Midbrain (tissue), 1 donor: ENCODE measurements around the gene DOCK10.
A peak's percentile ranks its signal among the peaks of the same experiment; 100 is the strongest.

ENCODE experiments used
- DNase-seq: peaks from one replicate; lab custom pipeline; 2025; lab: John Stamatoyannopoulos, UW

Gene DOCK10

DNA sequence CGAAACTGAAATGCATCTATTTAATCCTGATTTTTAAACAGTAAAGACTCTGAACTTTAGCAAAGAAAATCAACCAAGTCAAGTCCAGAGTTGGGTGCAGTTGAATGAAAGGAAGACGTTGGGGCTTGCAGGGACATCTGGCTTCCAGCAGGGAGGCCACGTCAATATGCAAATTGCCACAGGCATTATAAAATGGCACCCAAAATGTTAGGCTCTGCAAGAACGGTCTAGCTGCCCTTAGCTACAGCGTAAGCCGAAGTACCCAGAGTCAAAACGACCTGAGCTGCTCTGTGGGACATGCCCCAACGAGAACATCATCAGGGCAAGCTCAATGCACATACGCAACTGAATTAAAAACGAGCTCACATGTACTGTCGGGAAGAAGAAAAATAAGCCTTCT, 30.7 kb downstream of the DOCK10 start:
- no peak for DNase-seq

DNA sequence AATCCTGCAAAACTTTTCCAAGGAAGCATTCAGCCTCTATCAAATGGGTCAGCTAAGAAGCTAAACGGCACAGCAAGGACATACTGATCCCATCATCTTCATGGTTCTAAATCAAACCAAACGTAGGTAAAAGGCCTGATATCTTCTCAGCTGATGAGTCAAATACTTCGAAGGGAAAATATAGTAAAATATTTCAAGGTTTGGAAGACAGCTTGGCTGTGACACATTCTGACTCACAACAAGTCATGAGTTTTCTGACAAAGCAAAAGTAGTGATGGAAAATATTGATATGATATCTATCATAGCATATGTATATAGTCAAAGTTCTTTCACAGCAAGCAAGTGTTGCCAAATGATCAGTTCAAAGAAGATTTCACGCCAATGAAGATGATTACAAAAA, 31.5 kb downstream of the DOCK10 start:
- DNase-seq: no peak

DNA sequence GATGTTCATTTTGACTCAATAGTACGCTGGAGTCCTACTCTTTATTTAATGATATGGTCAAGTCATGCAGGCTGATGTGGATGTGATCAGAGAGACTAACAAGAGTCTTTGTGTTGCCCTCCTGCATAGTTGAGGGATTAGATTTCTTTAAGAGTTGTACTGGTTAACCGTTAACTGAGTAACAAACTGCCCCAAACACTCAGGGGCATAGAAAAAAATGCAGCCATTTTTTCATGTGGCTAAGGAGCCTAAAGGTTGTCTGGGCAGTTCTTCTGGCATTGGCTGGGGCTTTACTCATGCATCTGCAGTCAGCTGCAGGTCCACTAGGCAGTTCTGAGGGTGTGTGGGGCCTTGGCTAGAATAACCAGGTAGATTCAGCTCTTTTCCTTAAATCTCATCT, 32.5 kb downstream of the DOCK10 start:
- DNase-seq: no peak

DNA sequence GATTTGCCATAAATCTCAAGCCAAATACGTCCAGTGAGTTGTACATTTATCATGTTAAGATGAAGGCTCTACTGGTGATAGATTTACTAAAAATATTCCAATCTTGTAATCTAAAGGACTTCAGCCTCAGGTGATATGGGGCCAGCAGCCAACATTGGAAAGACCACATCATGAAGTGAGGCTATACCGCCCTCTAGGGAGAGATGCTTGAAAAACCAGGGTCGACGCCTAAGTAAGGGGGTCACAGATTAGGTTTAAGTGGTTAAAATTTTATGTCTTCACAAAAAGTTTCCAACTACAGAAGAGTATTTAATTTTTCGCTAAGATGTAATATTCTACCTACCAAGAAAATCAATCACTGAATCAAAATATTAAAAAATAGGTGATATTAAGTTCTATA, 33.3 kb downstream of the DOCK10 start:
- DNase-seq: no peak

DNA sequence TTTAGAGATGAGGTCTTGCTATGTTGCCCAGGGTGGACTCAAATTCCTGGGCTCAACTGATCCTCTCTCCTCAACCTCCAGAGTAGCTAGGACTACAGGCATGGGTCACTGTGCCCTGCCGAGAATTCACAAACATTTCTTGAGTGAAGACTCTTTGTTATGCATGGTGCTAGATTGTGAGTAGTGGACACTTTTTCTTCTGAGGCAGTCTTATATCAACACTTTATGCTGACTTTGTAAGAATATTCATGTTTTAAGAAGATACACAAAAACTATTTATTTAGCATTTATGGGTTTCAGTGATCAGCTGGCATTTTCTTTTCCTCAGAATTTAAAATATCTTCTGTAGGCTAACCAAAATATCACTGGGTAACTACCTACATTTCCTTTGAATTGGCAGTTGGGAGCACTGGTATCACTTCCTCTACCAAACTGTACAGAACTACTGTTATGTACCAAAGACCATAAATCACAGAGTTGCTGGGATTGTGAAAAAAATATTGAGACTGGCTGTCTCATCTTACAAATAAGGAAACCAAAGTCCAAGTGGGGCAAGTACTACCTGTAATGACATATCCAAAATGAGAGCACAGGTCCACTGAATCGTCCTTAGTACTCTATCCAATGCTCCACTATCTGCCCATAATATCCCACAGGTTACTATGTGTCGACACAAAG, 34.0 kb downstream of the DOCK10 start:
- DNase-seq: no peak

DNA sequence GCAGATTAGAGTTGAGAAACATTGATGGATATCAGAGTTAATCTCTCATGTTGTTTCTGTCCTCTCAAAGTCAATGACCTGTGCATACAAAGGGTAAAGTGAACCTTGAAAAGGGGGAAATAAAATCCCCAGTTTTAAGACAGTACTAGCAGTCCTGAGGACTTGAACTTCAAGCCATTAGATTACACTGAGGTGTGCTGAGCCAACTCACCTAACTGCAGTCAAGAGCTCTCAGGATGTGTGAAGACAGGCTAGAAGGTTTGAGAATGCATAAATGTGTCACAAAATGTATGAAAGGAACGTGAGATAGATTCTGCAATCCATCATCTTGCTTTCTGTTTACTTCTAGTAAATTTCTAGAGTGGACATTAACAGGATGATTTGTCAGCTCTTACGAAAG, 35.5 kb downstream of the DOCK10 start:
- DNase-seq: no peak

DNA sequence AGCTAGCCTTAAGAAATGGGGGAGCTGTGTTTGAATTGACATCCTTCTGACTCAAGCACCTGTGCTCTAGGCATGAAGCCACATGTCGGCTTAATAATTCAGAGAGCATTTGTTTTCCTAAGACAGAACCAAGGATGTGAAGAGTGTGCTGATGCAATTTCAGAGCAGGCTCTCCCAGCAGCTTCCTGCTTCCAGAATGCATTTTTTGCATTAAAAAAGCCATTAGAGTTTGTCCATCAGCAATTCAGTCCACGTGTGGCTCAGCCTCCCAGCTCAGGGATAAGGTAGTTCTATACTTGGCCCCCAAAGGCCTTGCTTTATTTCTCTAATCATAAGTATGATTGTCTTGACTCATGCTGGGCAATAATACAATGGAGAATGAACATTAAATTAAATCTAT, 37.7 kb downstream of the DOCK10 start:
- DNase-seq: no peak

DNA sequence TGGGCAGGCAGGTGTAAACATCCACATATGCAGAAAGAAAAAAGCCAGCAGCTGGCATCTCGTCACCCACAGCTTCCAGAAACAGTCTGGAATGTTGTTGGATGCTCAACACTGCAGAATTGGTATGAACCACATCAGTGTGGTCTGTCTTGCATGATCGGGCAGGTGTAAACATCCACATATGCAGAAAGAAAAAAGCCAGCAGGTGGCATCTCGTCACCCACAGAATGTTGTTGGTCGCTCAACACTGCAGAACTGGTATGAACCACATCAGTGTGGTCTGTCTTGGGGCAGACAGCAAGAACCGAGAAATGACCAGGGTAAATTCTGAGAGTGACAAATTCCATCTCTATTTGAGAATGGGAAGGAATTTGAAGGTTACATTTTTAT, 39.6 kb downstream of the DOCK10 start:
- no peak for DNase-seq

DNA sequence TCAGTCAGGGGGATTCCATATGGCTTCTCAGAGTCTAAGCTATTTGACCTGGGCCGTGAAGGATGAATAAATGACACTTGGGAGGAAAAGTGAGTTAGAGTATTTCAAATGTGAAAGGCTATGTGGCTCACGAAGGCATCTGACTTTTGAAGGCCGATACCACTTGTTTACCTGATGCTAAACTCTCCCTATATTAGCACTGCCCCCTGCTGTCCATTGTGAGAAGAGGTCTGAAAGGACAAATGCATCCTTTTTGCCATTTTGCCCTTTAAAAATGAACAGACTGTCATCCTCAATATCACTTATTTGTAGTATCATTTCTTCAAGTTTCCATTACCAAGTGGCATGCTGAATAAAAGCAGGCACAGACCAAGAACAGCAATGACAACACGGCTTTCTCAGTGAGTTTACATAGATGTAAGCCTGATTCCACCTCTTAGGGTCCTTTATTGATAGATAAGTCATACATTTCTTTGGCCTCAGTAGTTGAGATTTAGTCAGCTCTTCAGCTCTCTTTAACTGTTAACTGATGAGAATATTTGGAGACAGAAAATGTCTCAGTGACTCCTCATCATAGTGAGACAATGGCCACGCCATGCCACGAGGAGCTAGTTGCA, 40.1 kb downstream of the DOCK10 start:
- DNase-seq: peak; percentile 70

DNA sequence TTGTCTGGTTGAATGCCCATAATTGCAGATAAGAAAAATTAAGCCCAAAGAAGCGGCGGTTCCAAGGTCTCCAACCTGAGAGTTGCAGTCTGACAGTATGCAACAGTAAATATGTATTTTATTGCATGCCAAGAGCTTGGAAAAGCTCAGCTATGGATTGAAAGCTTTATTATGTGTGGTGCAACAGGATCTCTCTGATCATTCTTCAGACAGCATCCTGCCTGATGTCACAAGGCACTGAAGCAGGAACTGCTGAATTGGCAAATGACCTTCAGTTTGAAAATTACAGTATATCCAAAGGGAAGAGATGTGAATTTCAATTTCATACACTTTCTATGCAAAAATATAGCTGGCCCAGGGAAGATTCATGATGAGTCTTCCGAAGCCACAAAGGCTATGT, 42.5 kb downstream of the DOCK10 start:
- DNase-seq: no peak

DNA sequence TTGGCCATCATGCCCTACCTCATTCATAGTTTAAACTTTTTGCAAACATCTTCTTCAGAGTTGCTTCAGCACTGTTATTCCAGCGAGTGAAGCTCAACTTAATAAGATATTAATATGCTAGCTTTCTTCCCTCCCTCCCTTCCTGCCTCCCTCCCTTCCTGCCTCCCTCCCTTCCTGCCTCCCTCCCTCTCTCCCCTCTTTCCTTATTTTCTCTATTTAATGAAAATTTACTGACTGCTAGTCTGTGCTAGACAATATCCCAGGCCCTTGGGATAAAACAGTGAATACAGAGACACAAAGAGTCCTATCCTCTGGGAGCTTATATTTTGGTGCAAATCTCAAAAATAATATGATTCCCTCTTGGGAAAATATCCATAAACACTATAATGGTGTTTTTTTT, 42.9 kb downstream of the DOCK10 start:
- DNase-seq: no peak

DNA sequence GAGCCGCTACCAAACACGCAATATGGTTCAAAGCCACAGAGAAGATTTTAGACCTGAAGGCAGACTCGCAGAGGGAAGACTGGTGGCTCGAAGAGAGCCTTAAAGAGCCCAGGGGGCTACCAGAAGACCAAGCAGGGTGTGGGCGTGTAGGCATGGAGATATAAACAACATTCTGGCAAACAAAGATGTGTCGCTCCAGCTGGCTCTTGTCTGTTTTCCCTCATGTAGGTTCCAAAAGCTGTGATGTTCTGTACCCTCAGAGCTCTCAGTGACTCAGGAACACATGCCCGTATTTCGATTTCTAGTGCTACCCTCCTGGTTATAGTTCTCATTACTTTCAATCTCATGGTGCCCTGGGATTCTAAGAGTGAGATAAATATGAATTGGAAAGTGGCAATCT, 44.5 kb downstream of the DOCK10 start:
- DNase-seq: no peak

DNA sequence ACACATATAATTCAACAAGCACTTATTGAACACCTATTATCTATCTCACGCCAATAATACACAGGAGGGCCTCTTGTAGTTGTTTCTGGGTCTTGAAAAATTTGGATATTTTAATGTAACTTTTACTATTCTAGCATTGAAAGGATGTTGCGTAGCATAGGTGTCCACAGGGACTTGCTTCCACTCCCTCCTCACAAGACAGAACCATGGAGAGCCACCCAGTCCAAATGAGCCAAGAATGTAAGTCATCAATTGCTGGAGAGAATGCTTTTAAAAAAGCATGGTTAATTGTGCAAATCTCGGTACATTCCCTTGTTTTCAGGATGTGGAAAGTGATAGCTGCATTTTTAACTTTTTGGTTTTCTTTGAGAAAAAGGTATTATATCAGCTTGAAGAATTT, 46.8 kb downstream of the DOCK10 start:
- no peak for DNase-seq

DNA sequence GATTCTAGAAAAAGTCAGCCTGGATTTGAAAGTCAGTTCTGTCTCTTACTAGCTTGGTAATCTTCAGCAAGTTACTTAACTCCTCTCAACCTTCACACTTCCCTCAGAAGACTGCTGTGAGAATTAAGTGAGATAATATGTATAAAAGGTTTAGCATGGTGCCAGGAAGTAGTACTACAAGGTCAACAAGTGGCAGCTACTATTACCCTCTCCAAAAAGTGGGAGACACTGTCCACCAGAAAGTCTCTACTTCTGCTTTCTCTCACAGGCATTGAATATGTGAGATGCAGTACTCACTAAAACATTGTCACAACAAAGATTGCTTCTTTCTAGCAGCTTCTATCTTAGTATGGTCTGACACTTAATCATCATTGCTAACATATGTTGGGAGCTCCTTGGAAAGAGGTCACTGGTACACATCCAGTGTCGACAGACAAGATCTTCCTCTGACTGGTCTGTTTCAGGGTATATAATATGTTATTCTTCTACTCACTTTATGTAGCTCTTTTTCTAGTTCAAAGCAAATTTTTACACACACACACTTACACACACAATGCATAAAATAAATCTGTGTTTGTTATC, 47.9 kb downstream of the DOCK10 start:
- no peak for DNase-seq

DNA sequence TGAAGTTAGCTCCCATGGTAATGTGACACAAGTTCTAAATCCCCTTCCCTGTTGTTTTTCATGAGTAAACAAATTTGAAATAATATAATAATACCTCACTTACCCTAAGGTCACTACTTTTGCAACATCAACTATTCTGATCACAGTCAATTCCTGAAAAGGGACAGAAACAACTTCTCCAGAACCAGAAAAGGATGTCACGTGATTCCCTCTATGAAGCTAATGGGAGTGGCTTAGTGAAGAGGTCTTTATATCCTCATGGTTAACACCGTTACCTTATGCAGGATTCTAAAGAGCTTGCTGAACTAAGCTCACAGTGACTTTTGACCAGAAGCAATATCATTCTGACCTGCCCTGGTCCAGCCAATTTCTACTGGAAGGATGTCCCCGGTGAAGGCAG, 51.6 kb downstream of the DOCK10 start:
- DNase-seq: no peak

DNA sequence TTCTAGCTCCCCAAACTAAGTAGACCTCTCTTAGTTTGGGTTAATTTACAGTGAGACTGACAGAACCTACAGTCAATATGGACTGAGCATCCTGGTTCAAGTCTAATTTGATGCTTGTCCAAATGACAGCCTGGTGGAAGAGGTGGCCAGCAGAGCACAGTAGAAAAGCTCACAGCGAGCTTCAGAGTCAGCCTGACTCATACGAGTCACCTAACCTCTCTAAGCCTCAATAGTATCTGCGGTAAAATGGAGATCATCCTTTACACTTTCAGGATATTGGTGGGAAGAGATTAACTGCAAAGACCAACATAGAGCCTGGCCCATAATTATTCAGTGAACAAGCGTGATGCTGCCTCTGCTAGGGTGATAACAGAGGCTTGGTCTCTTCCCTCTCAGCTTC, 54.5 kb downstream of the DOCK10 start:
- DNase-seq: no peak

DNA sequence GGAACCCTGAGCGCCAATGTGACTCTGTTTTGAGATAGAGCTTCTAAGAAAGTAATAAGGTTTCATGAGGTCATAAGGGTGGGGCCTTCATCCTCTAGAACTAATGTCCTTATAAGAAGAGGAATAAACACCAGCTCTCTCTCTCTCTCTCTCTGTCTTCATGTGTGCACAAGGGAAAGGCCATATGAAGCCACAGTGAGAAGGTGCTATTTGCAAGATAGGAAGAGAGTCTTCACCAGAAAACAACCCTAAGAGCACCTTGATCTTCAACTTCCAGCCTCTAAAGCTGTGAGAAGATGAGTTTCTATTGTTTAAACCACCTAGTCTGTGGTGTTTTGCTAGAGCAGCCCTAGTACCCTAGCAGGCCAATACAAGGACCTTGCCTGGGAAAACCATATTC, 55.8 kb downstream of the DOCK10 start:
- no peak for DNase-seq

DNA sequence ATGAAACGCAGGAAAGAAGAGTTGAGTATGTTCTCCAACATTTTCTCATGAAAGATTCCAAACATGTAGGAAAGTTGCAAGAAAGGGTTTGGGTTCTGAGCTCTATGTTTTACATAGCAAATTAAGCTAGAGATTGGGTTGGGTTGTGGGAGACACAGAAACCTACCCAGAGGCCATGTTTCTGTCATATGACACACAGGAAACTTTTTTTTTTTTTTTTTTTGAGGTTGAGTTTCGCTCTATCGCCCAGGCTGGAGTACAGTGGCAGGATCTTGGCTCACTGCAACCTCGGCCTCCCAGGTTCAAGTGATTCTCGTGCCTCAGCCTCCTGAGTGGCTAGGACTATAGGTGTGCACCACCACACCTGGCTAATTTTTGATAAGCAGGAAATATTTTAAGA, 57.6 kb downstream of the DOCK10 start:
- no peak for DNase-seq

DNA sequence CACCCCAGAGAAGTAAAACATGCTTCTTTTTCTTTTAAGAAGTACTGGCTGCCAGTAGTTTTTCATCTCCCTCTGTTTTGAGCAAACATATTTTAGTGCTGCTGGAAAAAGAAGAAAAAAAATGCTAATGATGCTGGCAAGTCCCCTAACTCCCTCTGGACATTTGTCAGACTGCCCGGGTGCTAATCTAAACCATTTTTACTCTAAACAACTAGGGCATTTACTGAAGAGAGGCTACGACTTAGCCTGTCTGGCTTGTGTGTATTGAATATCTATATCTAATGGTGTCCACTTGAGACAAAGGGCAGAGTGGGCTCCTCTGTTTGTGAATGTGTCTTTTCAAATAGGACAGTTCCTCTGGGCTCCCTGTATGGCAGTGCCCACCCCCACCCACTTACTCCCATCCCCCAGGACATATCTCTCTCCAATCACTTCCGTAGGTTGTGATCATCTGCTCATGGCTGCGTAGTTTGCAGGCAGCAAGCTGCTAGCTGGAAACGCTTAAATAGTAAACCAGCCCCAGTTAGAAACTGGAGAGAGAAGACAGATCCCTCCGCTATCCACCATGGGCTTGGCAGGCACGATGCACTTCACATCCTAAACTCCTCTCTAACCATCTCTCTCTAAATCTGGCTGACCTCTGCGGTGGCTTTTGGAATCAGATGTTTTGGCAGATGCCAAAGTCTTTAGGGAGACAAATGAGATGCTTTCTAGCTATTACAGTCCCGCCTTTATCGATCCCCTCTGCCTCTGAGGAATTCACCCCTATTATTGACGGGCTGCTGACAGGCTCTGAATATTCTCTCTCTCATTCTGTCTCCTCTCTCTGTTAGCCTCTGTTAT, 58.3 kb downstream of the DOCK10 start:
- peak; percentile 57 for DNase-seq

DNA sequence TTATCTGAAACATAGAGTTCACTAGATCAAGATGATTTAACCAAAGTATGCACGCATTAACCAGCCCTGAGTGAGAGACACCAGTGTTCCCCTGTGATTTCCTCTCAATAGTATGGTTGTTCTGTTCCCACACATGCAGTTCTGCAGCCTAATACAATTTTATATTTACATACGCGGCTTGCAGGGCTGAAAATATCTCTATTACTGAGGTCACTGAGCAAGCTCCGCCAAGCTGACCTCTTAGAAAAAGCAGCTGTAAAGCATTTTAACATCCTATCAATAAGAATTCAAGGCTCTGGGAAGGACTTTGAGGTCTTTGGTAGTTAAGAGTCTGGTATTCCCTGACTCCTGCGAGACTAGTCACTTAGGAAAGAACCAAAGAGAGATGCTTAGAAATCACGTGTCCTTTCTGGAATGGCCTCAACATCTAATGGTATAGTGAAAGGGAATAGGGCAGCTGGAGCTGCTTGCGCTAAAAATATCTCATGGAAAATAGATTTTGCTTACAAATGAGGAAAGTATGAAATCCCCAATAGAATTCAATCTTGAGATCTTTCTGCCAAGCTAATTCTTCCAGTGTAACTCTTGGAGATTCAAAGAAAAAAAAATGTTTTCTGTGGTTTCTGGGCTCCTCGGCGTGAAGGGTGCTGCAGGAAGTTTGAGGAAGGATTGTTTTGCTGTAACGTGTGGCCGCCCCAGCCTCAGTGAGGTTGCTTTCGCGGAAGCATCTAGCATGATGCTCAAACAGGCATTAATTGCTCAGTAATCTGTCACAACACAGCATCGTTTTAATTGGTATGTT, 59.2 kb downstream of the DOCK10 start:
- DNase-seq: peak; percentile 56

DNA sequence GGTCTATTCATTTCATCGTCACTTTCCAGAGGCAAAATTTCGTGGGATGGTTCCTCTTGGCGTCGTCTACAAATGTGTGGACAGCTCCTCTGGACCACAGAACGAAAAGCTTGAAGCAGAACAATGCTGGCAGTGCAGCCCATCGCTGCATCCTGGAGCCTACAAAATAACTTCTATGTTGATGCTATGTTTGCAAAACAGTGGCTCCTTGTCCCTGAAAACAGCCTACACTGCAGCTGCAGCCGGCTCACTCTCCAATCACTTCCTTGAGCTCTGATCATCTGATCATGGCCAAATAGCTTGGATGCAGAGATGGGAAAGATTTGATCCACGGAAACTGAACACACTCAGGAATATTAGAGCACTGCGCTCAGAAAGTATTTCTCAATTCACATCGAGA, 60.0 kb downstream of the DOCK10 start:
- DNase-seq: peak; percentile 83
